ENCODE data around the gene MSH4.

DNA sequence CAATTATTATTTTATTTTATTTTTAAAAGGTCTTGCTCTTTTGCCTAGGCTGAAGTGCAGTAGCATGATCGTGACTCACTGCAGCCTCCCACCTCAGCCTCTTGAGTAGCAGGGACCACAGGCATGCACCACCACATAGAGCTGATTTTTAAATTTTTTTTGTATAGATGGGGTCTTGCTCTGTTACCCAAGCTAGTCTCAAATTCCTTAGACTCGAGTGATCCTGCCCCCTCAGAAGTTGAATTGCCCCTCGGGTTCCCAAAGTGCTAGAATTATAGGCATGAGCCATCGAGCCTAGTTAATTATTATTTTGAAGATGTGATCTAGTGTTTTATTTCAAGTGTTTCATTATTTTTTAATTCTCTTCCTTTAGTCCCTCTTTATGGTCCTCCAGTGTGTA is 12.2 kb downstream of the MSH4 start:
- TF ChIP-seq, protein P1, sequence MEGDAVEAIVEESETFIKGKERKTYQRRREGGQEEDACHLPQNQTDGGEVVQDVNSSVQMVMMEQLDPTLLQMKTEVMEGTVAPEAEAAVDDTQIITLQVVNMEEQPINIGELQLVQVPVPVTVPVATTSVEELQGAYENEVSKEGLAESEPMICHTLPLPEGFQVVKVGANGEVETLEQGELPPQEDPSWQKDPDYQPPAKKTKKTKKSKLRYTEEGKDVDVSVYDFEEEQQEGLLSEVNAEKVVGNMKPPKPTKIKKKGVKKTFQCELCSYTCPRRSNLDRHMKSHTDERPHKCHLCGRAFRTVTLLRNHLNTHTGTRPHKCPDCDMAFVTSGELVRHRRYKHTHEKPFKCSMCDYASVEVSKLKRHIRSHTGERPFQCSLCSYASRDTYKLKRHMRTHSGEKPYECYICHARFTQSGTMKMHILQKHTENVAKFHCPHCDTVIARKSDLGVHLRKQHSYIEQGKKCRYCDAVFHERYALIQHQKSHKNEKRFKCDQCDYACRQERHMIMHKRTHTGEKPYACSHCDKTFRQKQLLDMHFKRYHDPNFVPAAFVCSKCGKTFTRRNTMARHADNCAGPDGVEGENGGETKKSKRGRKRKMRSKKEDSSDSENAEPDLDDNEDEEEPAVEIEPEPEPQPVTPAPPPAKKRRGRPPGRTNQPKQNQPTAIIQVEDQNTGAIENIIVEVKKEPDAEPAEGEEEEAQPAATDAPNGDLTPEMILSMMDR (IDR thresholded peaks at IDR 0.05) = no peak
- no peak for TF ChIP-seq POLR2A (IDR thresholded peaks at IDR 0.05)
